HG03045 (cell line): Measurements from ENCODE around the gene WWOX.

Experiments used
- ATAC-seq: cut with Tn5 transposase; IDR thresholded peaks from one replicate; pipeline ENCODE4 v1.9.1; 2021; ENCODE audit warnings: mild to moderate bottlenecking, moderate library complexity; ENCODE audit not compliant: unreplicated experiment

The WWOX gene

DNA sequence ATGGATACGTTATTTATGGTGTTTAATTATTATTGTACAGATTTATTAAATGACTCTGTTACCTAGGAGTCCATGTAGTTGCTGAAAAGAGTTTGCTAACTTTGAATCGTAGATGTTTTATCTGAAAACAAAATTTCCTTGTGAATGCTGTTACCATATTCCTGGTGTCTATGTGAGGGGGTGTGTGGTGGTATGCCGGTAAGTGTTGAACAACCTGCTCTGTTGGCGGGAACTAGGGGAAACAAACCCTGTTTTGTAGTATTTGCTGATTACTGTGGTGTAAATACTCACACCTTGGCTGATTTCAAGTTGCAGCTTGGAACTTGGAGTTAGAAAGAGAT lies 386.4 kb downstream of the WWOX start:
- ATAC-seq, result no peak

DNA sequence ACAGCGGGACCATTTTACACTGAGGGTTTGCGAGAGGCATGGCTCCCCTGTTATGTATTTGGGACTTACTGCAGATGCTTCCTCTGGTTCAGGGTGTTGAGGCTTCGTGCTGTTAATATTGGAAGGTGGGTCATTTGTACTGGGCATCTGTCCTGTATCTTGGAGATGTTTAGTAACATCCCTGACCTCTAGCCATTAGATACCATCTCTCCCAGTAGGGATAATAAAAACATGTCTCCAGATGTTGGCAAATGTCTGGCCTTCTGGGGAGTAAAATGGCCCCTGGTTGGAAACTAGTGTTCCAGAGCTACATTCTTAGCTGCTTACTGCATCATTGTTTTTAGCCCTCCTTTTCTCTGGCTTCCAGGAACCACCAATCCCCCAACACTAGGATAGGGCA lies 388.0 kb downstream of the WWOX start:
- no peak for ATAC-seq

DNA sequence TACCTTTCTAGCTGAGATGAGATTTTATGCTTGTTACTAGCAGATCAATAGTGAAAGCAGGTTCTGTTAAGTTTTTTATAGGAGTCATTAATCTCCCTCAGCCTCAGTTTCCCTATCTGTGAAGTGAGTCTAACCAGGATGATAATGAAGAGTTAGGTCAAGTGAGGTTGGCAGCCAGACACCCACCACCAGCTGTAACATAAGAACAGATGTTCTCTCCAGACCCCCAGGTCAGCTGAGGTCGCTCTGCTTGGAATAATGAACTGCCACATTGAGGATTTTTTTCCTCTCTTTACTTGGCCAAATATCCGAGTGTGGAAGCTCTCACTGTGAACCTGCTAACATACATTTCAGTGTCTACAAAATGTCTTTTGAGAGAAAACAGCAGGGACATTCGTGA lies 389.6 kb downstream of the WWOX start:
- no peak for ATAC-seq

DNA sequence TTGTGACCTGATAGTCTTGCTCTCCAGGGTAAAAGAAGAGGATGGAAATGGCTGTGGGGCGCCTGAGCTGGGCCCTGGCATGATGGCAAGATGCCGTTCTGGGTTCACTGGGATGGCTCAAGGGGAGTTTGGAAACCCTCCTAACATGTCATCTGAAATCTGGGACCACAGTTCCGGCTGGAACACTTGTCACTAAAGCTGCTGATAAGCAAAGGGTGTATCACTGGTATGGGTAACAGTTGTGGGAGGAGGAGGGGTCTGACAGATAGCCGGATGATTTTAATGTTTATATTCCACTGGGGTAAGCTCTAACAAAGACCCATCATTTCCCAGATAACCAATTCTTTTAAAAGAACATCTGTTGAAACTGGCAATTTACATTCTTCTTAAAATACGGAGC lies 390.2 kb downstream of the WWOX start:
- ATAC-seq, result no peak

DNA sequence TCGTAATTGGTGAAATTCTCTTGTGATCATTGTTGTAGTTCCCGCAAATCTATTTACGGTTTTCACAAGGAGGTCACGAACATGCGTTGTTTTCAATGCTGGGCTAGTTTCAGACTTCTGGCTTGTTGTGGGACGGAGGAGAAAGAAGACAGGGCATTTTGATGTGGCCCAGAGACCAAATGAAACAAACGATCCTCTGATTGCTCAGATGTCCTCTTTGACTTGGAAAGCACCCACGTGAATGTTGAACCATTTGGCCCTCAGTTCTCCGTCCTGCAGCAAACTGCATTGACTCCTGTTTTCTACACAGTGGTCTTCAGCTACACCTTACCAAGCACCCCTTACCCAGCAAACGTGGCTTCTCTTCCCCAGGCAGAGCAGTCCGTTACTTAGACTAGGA lies 391.0 kb downstream of the WWOX start:
- ATAC-seq, result no peak

DNA sequence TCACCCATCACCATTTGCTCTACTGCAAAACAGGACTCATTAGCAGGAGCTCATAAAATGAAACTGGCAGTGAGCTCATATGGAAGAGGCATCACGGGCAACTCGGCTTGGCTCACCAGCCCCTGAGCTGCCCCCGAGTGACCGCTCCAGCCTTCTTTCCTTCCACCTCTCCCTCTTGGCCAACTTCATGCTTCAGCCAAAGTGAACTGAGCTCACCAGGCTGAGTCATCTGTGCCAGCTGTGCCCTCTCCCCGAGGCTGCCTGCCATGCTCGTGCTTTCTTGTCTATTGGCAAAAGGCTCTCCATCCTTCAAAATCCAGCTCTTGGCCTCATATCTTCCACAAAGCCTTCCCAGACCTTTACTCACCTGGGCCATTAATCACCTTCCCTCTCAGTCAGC lies 391.4 kb downstream of the WWOX start:
- no peak for ATAC-seq

DNA sequence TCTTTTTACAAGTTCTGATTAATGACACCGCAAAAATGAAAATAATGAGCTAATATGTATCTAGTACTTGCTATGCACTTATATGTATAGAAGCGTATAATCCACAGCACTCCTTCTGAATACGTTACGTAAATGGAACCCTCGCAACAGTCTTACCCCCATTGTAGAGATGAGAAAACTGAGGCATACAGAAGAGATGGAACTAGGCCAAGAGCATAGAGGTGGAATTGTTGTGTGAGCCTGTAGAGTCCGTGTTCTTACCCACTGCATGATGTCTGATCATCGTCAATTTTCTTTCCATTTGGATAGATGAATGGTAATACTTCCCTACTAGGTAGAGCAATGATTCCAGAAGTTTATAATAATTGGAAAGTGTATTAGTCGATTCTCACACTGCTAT lies 394.1 kb downstream of the WWOX start:
- ATAC-seq, result no peak

DNA sequence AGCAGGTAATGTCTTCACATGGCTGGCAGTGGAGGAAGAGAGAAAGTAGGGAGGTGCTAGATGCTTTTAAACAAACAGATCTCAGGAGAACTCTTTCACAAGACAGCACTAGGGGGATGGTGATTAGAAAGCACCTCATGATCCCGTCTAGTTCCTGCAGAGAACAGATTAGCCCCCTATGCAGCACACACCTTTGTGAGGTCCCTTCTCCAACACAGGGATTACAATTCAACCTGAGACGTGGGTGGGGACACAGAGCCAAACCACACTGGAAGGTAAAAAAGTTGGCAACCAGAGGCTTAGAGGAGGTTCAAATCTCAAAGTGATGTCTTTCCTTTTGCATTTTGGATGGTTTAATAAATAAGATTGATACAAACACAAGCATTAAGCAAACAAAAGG lies 394.7 kb downstream of the WWOX start:
- ATAC-seq, result no peak

DNA sequence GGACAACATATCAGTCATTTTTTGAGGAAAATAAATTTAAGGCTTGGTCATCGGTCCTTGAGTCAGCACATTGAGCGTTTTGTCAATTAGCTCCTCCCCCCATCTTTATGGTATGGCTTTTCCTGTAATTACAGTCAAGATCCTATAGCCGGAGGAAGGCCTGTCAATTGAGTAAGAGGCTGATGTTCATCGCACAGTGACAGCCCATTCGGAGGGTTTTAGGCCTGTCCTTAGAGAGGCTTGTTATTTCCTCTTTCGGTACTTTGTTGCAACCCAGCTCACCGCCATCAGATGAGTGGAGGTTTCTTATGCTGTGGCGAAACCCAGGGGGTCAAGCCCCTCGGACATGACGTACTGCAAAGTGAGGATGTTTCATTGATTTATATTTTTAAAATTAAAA lies 395.2 kb downstream of the WWOX start:
- no peak for ATAC-seq

DNA sequence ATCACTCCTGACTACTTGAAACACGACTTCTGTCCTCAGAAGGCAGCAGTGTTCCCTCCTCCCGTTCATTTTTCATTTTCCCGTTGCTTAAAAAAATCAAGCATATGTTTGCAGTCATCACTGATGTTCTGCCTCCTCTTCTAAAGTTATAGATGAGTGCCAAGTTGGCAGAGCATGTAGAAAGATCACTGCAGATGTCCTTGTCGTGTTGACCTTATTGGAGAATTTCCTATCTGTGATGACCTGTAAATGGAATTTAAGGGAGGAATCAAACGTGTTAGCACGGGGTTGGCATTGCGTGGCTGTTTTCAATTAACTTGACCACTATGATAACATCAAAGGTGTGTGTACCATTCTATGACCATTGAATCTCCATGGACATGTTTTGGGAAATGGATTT lies 396.7 kb downstream of the WWOX start:
- no peak for ATAC-seq

DNA sequence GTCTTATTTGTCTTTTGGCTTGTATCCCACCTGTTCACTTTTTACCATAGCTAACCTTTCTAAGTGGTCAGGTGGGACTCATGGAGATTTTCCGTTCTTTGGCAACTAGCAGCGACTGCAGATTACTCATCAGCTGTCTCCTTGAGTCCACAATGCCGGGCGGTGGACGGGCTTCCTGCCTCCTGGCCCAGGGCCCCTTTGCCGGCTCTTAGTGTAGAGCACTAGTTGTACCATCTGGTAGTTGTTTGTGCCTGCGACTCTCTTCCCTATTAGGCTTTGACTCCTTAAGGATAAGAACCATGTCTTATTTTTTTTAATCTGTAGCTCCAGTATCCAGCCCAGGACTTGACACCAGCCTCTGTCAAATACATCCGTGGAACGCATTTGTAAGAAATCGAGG lies 399.9 kb downstream of the WWOX start:
- no peak for ATAC-seq

DNA sequence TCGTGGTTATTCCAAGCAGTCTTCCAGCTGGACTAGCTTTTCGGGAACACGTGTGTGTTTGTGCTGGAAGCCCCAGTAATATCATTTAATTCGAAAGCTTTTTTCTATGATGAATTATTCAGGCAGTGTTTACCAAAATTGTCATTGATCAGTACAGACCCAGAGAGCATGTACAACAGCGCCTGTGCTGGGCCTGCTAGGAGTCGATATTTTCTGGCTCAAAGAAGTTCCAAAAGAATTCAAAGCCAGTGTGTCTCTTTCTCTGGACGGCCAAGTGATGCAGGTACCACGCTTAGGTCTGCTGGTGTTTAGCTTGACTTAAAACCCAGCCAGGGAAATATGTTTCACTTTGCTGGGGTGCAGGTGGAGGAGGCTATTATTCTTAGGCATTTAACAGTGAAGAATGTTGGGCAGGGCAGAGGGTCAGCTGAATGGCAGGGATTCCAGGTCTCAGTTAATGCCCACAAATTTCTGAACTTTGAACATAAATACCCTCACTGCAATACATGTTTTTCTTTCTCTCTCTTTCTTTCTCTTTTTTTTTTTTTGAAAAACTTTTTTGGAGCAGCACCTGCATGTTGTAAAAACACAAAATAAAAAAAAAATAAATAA lies 401.3 kb downstream of the WWOX start:
- no peak for ATAC-seq

DNA sequence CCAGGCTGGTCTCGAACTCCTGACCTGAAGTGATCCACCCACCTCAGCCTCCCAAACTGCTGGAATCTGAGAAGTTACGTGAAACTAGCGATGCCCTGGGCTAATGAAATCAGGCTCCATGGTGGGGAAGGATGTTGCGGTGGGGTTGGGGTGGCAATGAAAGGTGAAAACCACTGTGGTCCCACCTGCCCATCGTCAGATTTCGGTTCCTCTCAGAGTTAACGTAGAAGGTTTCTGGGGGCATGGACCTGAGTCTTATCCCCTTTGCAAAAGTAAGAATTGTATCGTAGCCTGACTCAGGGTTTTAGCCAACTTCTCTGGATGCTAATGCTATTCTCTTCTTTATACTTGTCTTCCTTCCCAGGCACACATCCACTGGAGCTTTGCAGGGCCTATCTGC lies 402.3 kb downstream of the WWOX start:
- ATAC-seq, result no peak

DNA sequence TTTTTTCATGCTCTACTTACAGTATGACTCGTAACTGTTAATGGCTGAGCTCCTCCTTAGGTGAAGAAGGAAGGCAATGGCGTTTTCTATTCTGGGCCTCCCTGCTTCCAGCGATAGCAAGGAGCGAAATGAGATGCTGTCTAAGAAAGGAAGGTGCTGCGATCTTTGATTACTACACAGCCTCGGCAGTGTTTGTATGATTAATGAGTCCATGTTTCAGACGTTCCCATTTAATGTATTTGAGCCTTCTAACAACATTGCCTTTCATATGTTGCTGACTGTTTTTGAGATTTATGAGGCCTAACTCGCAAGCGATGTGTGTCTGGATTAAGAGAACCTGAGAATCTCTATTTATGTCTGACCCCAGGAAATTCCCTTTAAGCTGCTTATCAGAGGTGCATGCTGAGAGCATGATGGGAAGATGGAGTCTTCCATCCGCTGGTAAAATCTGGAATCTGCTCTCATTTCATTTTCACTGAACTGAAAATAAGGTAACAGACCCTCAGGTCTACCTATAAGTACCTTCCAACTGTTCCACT lies 403.4 kb downstream of the WWOX start:
- no peak for ATAC-seq

DNA sequence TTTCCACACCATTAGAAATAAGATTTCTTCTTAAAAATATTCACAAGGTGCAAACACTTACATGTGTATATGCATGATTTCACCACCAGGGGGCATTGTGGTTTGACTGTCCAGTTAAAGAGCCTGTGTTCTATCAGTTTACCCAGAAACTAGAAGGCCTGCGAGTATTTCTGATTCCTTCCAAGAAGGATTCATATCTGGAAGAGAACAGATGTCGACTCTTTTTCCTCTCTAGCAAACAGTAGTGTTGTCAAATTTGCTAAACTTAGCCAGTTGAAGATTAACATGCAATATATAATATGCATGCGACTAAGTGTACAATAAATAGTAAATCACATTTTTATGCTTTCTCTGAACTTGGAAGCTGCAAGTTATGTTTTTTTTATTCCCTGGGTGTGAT lies 404.1 kb downstream of the WWOX start:
- ATAC-seq, result no peak

DNA sequence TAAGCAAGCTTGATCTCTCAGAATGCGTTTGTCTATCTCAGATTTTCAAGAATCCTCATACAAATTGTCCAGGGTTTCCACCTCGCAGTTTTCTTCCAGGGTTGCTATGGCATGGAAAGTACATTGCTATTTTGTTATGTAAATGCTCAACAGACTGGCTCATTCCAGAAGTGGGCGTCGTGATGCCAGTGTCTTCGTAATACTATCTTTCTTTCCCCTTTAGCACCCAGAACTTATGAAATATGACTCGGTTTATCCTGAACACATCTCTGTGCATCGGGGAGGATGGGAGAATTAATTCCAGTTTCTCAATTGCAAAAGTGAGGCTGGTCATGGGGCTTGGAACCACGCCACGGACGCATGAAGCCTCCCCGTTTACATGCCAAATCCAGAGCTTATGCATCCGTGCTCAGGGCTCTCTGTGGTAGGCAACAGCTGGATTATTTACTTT lies 405.0 kb downstream of the WWOX start:
- ATAC-seq, result no peak

DNA sequence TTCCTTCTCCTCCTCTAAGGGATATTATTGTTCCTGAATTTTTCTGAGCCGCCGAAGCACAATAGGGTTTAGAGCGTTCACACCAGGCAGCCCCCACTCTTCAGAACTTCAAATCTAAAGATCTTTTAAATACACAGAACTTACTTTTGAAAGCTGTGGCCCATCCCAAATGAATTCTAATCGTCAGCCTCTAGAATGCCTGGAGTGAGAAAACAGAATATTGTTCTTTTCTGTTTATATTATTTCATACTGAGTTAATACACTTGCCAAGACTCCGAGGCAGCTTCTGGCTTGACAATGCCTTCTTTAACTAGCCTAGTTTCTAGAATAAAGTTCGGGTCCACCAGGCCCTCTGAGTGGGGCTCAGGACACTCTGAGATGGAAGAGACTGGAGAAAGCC lies 405.6 kb downstream of the WWOX start:
- ATAC-seq, result no peak

DNA sequence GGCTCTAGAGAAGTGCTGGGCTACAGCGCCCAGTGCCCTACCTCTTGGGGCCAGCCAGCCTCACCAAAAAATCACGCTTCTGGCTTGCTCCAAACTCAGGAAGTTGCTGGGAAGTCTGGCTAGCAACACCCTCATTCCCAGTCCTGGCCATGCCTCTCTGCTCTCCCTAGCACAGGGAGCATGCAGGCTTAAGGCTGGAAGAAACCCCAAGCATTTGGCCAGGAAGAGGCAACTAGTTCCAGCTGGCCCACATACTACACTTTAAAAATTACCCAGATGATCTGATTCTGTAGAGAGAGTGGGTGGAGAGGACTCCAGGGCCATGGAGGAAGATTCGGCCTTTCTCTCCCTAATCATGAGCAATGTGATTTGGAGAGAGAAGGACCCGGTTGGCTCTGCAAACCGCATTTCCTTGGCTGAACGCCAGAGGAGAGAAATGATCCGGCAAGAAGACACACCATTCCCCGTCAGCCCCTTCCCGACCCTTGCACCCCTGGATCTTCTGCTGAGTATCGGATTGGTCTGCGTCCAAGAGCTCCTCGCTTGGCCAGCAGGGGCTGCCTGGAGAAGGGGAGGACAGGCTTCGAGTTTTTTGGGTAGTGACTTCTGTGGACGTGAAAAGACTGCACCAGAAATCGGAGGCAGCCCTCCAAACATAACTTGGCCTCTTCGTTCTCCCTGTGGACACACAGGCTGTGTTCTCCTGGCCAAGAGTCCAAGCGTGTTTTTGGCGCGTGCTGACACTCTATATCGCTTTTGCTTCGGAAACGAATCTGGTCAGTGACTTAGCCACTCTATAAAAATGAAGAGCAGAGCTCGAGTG lies 406.3 kb downstream of the WWOX start:
- no peak for ATAC-seq

DNA sequence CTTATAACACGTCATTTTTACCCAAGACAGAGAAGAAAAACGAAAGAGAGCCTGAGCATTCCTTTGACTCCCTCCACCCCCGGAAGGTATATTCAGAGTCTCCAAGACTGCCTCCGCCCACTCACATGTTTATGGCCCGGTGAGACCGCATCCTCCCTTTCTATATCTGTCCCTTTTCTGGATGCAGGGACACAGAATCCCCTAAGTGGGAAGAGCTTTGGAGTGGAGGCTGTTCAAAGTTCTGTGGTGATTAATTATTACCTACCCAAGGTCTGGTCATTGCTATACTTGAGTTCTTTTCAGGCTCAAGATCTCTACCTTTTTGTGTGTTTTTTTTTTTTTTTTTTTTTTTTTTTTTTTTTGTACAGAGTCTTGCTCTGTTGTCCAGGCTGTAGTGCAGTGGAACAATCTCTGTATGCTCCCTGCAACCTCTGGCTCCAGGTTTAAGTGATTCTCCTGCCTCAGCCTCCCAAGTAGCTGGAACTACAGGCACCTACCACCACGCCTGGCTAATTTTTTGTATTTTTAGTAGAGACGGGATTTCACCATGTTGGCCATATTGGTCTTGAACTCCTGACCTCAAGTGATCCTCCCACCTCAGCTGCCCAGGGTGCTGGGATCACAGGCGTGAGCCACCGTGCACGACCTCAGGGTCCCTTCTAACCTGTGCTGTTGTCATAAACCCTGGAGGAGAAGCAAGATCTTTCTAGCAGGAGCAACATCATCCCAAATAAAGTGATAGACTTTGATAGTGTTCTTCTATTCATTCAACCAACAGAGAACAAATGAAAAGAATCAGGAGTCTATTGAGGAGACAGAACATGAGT lies 407.1 kb downstream of the WWOX start:
- no peak for ATAC-seq

DNA sequence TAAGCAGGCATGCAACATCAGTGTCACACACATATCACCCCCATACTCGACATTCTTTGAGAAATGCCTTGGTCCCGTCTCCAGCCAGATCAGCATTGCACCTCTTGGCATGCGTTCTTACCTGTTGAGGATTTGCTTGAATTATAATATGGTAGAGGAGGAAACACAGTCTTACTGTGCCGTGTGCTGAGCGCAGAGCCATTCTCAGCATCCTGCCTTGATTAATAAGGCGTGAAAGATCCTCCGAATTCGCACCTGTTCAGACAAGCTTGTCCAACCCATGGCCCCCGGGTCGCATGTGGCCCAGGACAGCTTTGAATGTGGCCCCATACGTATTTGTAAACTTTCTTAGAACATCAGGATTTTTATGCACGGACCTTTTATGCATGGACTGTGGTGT lies 408.1 kb downstream of the WWOX start:
- ATAC-seq, result no peak

DNA sequence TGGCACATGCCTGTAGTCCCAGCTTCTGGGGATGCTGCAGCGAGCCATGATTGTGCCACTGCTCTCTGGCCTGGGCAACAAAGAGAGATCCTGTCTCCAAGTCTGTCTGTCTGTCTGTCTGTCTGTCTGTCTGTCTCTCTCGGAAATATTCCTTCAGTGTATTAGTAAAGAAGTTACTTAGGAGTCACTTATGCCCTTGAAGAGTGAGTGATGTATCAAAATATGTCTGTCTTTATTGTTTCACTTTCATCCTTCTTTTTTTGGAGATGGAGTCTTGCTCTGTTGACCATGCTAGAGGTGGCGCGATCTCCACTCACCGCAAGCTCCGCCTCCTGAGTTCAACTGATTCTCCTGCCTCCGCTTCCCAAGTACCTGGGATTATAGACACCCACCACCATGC lies 410.5 kb downstream of the WWOX start:
- no peak for ATAC-seq

DNA sequence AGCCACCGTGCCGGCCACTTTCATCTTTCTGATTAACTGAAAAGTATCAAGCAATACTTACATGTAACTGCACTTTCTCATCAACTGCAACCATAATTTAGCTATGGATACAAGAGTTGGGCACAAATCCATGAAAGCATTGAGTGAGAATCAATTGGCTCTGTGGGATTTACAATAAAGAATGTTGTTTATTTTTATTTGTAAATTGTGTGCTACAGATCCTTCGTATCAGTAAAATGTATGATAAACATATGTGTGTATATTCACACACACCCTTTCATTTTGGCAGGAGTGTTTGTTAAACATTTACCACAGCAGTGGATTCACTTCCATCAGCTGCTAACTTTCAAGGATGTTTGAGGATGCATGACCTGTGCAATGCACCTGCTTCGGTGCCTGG lies 411.0 kb downstream of the WWOX start:
- no peak for ATAC-seq
